ENCODE measurements around the gene NEK2.

NEK2 gene

DNA sequence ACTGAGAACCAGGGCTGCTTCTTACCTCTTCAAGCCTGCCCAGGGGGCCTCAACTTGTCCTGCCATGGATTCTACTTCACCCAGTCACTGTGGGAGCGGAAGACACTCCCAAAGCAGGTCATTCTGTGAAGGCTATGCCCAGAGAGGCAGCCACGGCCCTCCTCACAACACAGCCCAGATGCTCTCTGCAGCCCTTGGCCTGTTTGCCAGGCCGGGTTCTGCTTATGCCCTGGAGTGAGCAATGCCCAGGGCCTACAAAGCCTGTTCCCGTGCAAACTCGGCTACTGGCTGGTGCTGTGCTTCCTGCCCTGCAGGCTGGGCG lies 62.7 kb downstream of the NEK2 start:
- no peak for TF ChIP-seq GLIS3 (CRISPR knock-in tag; IDR thresholded peaks at IDR 0.05)
- TF ChIP-seq PPARA (CRISPR knock-in tag; IDR thresholded peaks at IDR 0.05; ENCODE audit: borderline replicate concordance), result no peak
- TF ChIP-seq, protein P1, sequence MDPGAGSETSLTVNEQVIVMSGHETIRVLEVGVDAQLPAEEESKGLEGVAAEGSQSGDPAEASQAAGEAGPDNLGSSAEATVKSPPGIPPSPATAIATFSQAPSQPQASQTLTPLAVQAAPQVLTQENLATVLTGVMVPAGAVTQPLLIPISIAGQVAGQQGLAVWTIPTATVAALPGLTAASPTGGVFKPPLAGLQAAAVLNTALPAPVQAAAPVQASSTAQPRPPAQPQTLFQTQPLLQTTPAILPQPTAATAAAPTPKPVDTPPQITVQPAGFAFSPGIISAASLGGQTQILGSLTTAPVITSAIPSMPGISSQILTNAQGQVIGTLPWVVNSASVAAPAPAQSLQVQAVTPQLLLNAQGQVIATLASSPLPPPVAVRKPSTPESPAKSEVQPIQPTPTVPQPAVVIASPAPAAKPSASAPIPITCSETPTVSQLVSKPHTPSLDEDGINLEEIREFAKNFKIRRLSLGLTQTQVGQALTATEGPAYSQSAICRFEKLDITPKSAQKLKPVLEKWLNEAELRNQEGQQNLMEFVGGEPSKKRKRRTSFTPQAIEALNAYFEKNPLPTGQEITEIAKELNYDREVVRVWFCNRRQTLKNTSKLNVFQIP (CRISPR knock-in tag; IDR thresholded peaks at IDR 0.05; ENCODE audit: borderline replicate concordance, low read depth), result no peak
- no peak for TF ChIP-seq ZNF8 (CRISPR knock-in tag; IDR thresholded peaks at IDR 0.05)
- TF ChIP-seq ZNF565 (CRISPR knock-in tag; conservative IDR thresholded peaks at IDR 0.05; ENCODE audit: low read depth), result no peak
- no peak for TF ChIP-seq ZFP3 (CRISPR knock-in tag; IDR thresholded peaks at IDR 0.05)
- TF ChIP-seq CSDC2 (CRISPR knock-in tag; IDR thresholded peaks at IDR 0.05), result no peak
- TF ChIP-seq, protein P2, sequence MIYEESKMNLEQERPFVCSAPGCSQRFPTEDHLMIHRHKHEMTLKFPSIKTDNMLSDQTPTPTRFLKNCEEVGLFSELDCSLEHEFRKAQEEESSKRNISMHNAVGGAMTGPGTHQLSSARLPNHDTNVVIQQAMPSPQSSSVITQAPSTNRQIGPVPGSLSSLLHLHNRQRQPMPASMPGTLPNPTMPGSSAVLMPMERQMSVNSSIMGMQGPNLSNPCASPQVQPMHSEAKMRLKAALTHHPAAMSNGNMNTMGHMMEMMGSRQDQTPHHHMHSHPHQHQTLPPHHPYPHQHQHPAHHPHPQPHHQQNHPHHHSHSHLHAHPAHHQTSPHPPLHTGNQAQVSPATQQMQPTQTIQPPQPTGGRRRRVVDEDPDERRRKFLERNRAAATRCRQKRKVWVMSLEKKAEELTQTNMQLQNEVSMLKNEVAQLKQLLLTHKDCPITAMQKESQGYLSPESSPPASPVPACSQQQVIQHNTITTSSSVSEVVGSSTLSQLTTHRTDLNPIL (CRISPR knock-in tag; IDR thresholded peaks at IDR 0.05; ENCODE audit: low read depth), result no peak
- ATAC-seq, result peak; percentile 4

Data from SK-N-SH treated with all-trans-retinoic acid at 6 μM for 48 hours (cell line).